OCI-LY3 (cell line): Measurements from ENCODE around the gene PSKH1.

Source experiments
- CTCF ChIP-seq: fragments of 200-600, 300-600 bp; sonication (generic); IDR thresholded peaks from 2 replicates; pipeline ENCODE4 v1.5.1; 2014; ENCODE audit warnings: antibody characterized with exemption, low read length, low read depth
- EZH2phosphoT487 ChIP-seq: fragments of 200-600 bp; shearing (Covaris generic); IDR thresholded peaks from 2 replicates; pipeline ENCODE4 v1.6.1; 2018; ENCODE audit warnings: antibody characterized with exemption, mixed run types, low read depth

- TF ChIP-seq CTCF (no peak), EZH2phosphoT487 (no peak)
Measured at GRCh38 chr16:67885545-67885944, 7.5 kb upstream of the PSKH1 start.
